HG03469 (cell line): ENCODE data around the gene DISP2.

Source experiments
- ATAC-seq: cut with Tn5 transposase; IDR thresholded peaks from one replicate; pipeline ENCODE4 v1.9.1; 2021; ENCODE audit warnings: mild to moderate bottlenecking, moderate library complexity, moderate number of reproducible peaks; ENCODE audit not compliant: unreplicated experiment

The DISP2 gene

GRCh38 chr15:40357723-40358470, at the start of gene DISP2:
Gene DISP2 (plus strand): TSS chr15:40358219. CDS start chr15:40358322, 103 bp downstream.
- peak; percentile 72 for ATAC-seq

- ATAC-seq: no peak
Measured at GRCh38 chr15:40309344-40309862, 48.6 kb upstream of the DISP2 start.

DNA sequence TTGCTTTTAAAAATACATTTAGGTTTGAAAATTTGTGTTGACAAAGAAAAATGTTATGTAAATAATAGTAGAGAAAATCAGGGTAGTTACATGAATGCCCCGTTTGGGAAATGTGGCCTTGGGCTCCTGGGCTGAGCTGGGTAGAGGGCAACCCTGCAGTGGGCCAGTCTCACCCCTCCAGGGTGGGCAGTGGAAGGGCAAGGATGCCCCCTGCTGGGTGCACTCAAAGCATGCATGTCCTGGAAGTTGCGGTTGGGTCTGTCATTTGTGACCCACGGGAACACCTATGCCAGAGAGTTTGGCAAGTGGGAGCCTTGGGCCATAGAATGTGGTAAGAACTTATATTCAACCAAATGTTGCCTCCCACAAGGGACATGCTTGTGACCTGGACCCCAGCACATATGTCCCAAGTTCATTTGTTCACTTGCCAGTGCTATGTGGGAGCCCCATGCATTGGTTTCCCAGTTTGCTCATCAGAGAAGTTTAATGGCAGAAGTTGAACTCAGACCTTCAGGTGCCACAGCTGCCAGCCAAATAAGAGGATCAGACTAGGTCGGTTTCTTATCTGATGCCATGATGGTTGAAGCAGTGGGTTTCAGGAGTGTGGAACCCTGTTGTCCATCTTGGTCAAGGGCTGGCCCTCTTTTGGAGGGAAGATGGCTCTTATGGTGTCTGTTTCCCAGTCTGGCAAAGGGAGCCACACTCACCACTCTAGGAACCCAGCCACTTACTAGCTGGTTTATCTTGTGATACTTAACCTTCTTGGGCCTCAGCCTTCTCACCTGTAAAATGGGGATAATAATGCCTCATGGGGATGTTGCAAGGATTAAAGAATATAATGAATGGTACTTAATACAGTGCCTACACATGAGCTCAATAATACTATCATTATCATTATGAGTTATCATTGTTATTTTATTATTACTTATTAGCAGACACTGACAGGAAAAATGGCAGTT, 47.7 kb upstream of the DISP2 start:
- no peak for ATAC-seq

DNA sequence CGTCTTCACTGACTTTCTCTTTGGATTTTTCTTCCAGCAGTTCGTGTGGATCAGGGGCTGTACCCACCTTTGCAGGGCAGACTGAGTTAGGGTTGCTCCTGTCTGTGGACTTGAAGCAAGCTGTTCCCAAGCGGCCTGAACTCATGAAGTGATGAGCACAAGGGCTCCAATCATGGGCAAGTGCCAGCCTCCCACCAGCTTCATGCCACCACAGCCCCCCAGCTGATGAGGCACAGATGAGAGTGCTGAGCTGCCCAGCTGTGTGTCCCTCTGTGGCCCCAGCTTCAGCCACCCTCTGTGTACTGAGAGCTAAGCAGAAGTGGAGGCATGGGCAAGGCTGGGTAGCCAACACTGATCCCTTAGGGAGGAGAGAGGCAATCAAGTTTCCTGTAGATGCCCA, 47.0 kb upstream of the DISP2 start:
- ATAC-seq: no peak

DNA sequence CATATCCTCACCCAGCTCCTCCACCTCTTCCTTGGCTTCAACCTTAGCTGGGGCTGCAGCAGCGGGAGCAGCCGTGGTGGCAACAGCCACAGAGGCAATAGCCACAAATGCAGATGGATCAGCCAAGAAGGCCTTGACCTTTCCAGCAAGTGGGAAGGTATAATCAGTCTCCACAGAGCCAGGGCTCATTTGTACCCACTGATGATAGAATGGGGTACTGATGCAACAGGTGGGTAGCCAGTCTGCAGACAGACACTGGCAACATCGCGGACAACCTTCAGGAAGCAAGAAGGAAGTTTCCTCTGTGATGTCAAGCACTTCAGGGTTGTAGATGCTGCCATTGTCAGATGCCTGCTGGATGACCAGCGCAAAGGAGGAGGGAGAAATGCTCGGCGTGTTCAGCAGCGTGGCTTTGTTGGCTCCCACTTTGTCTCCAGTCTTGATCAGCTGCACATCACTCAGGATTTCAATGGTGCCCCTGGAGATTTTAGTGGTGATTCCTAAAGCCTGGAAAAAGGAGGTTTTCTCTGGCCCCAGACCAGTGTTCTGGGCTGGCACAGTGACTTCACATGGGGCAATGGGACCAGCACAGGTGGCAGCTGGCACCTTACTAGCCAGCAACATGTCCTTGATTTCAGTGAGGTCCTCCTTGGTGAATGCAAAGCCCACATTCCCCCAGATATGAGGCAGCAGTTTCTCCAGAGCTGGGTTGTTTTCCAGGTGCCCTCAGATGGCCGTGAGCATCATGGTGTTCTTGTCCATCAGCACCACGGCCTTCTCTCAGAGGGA, 45.5 kb upstream of the DISP2 start:
- no peak for ATAC-seq

DNA sequence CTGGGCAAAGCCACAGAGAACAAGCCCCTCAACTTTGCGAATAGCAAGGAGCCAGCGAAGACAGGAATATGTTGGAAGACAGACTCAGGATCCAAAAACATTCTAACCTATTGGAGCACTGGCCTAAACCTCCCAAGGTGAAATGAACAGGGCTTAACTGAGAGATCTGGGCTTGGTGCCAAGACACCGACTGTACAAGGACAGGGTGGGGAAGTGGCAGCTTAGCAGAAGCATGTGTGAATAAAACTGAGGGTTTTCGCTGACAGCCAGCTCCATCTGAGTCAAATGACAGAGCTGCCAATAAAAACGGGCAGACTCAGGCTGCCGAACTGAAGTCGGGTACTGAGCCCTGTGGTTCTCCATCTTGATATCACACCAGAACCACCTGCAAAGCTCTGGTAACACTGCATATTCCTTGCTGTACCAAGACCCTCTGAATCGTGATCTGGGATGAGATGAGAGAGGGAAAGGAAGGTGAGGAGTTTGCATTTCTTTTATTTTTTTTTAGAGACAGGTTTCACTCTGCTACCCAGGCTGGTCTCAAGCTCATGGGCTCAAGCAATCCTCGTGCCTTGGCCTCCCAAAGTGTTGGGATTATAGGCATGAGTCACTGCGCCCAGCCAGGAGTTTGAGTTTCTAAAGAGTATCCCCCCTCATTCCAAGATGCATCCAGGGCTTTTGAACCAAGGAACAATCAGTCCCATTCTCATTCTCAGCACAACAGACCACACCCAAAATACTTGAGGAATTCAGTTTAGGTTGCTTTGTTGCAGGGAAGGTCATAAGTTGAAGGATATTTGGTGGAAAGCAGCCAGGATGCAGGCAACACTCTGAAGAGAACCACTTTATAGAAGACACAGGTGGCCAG, 44.3 kb upstream of the DISP2 start:
- no peak for ATAC-seq

GRCh38 chr15:40314723-40315276, 43.2 kb upstream of the DISP2 start:
- ATAC-seq: no peak

DNA sequence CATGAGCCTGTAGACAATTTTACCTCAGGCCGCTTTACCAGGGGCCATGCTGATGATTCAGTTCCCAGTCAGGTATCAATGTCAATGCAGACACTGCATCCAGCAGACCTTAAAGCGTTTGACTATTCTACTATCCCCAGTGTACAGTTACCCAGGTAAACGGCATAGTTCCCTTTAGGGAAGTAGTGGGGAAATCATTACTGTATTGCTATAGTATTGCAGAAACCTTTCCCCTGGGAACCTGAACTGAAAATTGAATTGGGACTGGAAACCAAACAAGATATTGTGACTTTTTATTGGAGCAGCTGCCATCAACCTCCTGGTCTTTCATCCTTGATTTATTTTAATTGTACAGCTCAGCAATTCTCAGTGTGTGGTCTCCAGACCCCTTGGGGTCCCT, 41.1 kb upstream of the DISP2 start:
- ATAC-seq: no peak

GRCh38 chr15:40317580-40317979, 40.4 kb upstream of the DISP2 start:
- ATAC-seq: no peak

DNA sequence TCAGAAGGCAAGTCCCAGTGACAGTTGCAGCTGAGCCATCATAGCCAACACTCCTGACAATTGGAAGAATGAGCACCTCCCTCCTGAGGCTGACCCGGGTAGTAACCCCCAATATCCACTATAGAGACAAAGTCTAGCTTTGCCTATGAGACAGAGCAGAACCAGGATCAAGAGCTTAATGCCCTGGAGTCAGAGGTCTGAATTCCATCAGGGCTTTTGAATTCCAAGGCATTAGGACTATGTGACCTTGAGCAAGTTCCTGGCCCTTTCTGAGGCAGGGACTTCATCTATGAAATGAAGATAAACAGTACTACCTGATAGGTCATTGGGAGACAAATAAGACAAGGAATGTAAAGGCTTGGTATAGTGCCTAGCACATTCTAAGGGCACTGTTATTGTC, 37.6 kb upstream of the DISP2 start:
- ATAC-seq: no peak

GRCh38 chr15:40320931-40321371, 37.1 kb upstream of the DISP2 start:
- no peak for ATAC-seq

- ATAC-seq: no peak
Measured at GRCh38 chr15:40322531-40323238, 35.3 kb upstream of the DISP2 start.

DNA sequence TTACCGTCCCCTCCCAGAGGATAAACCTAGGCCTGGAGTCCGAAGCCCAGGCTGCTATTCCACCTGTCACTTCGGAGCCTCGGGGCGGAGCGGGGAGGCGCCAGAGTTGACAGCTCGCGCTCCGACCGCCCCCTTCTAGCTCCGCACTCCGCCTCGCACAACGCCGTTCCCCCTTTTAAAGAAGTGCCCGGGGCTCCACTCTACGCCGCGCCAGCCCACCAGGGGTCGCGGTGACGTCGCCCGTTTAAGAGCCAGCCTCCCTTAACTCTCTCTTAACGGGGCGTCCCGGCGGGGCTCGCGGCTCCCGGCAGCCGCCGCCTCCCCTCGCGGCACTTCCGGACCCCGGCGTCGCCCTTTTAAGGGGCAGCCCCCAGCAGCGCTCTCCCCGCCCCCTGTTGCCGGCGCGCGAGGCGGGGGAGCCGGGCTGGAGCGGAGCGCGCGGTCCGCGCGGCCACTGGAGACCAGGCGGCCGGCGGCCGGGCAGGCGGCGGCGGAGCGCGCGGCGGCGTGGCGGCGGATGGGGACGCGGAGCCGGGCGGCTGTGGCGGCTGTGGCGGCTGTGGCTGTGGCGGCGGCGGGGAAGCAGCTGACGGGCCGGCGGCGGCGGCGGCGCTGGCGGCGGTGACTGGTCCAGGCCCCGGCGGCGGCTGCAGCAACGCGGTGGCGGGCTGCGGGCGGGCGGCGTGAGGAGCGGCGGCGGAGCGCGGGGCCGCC, 34.6 kb upstream of the DISP2 start, which contains the start of gene INAFM2:
INAFM2 (plus strand) TSS at position 454 of the 714 bp plus-strand sequence. CDS start 364 bp downstream, outside the sequence.
- peak; percentile 76 for ATAC-seq

GRCh38 chr15:40323953-40324937, 33.8 kb upstream of the DISP2 start:
- ATAC-seq: peak; percentile 4

DNA sequence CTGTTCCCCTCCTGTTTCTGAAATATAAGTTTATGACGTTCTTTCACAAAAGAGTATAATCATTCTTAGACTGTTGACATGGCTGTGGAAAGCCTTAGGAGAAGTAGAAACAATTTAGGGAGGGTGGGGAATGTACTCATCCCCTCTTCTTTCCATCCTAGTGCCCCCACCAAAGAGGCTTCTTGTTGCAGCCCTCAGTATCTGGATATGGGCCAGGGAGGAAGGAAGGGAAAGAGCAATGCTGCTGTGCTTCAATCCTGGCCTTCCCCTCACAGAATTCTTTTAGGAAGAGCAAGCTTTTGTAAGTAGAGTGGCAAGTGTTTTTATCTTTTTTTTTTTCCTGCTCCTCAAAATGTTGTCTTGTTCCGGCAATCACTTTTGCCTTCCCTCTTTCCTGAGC, 32.8 kb upstream of the DISP2 start:
- ATAC-seq: no peak

DNA sequence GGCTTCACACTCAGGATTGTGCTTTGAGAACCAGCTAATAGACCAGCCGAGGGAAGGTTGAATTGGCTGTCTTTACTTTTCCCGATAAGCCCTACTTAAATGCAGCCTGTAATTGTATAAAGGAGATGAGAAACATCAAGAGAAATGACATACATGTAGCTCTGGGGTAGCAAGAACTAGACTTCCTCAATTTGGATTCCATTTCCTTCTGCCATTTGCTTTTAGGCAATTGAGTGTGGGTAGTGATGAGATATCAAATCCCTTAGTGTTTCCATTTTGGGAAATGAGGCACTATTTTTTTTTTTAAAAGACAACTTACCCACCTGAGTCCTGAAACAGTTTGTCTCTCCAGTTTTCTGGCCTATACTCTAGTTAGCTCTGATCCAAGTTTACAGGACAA, 32.3 kb upstream of the DISP2 start:
- ATAC-seq: no peak

DNA sequence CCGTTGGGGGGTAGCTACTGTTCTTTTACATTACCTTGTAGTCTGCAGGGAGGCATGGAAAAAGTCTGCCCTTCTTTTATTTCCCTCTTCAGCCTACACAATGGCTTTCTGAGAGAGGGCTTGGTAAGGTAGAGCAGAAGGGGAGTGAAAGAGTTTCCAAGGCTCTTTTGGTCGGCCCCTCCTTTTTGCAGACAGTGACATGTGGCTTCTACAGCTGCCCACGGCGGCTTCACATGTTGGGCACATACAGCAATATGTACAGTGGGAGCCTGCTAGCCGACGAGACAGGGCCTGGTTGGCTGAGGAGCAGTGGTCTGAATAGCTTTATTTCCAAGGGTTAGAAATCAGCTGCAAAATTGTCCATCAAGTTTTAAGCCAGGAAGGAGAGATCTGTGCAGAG, 30.6 kb upstream of the DISP2 start:
- no peak for ATAC-seq
